GM19035 (cell line): ENCODE data around the gene CCDC18.
"Not testable (repeated sequence)": the region's sequence is repeated elsewhere in the genome, so short reads cannot be mapped to it uniquely, and the experiment has no call there.

ENCODE experiments used
- ATAC-seq: cut with Tn5 transposase; IDR thresholded peaks from one replicate; pipeline ENCODE4 v1.9.1; 2021; ENCODE audit not compliant: unreplicated experiment

The CCDC18 gene

GRCh38 chr1:93223023-93223675, 42.6 kb downstream of the CCDC18 start:
- ATAC-seq: no peak

- no peak for ATAC-seq
These were observed 54.7 kb downstream of the CCDC18 start for GRCh38 chr1:93235261-93235660.

- ATAC-seq: no peak
These were observed 56.5 kb downstream of the CCDC18 start for GRCh38 chr1:93237021-93237420.

GRCh38 chr1:93238425-93238824, 57.9 kb downstream of the CCDC18 start:
- ATAC-seq: no peak

- no peak for ATAC-seq
These were observed 59.3 kb downstream of the CCDC18 start for GRCh38 chr1:93239863-93240262.

GRCh38 chr1:93243233-93243632, 62.7 kb downstream of the CCDC18 start:
- ATAC-seq: not testable (repeated sequence)

GRCh38 chr1:93244298-93245069, 64.0 kb downstream of the CCDC18 start:
- no peak for ATAC-seq

GRCh38 chr1:93251966-93252365, 71.4 kb downstream of the CCDC18 start:
- no peak for ATAC-seq

- ATAC-seq: no peak
These were observed 72.1 kb downstream of the CCDC18 start for GRCh38 chr1:93252598-93252997.

- no peak for ATAC-seq
These were observed 73.0 kb downstream of the CCDC18 start for GRCh38 chr1:93253516-93253915.

GRCh38 chr1:93255222-93256079, 74.9 kb downstream of the CCDC18 start:
- no peak for ATAC-seq

GRCh38 chr1:93256433-93256832, 75.9 kb downstream of the CCDC18 start:
- no peak for ATAC-seq

GRCh38 chr1:93257889-93258288, 77.4 kb downstream of the CCDC18 start:
- ATAC-seq: no peak

GRCh38 chr1:93260726-93261125, 80.2 kb downstream of the CCDC18 start:
- not testable (repeated sequence) for ATAC-seq

GRCh38 chr1:93262645-93263044, 82.1 kb downstream of the CCDC18 start:
- ATAC-seq: no peak

GRCh38 chr1:93268888-93269287, 88.4 kb downstream of the CCDC18 start:
- ATAC-seq: not testable (repeated sequence)

GRCh38 chr1:93275262-93275633, 94.7 kb downstream of the CCDC18 start:
- not testable (repeated sequence) for ATAC-seq

- ATAC-seq: no peak
These were observed 95.2 kb downstream of the CCDC18 start for GRCh38 chr1:93275634-93276295.

GRCh38 chr1:93277530-93277929, 97.0 kb downstream of the CCDC18 start:
- ATAC-seq: not testable (repeated sequence)

GRCh38 chr1:93283496-93283895, 103.0 kb downstream of the CCDC18 start:
- no peak for ATAC-seq

- ATAC-seq: no peak
These were observed 108.0 kb downstream of the CCDC18 start for GRCh38 chr1:93288558-93288957.
